Colonic mucosa (tissue), 4 donors: ENCODE data around the gene HNRNPU. TPM values are rescaled to one million over a fixed set of nuclear protein-coding genes. Genes with fewer than 3 reads are reported as not detected.

Experiments used
- DNase-seq: peaks from one replicate; pipeline ENCODE4 v3.0.0-alpha.2; 2020
- H3K27ac ChIP-seq: fragments of 200-600 bp; one replicate; pipeline ENCODE4 v1.8.0; 2021
- H3K27me3 ChIP-seq: fragments of 200-600 bp; one replicate; pipeline ENCODE4 v1.8.0; 2021
- H3K36me3 ChIP-seq: fragments of 200-600 bp; one replicate; pipeline ENCODE4 v1.8.0; 2021
- H3K4me1 ChIP-seq: fragments of 200-600 bp; one replicate; pipeline ENCODE4 v1.8.0; 2021; ENCODE audit warnings: mild to moderate bottlenecking
- H3K4me3 ChIP-seq: fragments of 200-600 bp; one replicate; pipeline ENCODE4 v1.8.0; 2021
- H3K9ac ChIP-seq, 2 donors: one replicate each; pipeline ENCODE4 v1.7.0; 2013; ENCODE audit warnings: control low read depth in 2 of 2, low read depth in 2 of 2, low read length in 2 of 2
- H3K9me3 ChIP-seq: fragments of 200-600 bp; one replicate; pipeline ENCODE4 v1.8.0; 2021
- CTCF ChIP-seq: fragments of 200-600 bp; IDR thresholded peaks from one replicate; pipeline ENCODE4 v1.8.0; 2022; ENCODE audit warnings: antibody characterized with exemption, mild to moderate bottlenecking
- intact Hi-C: fragments of 100-400 bp; cut with DNase I; formaldehyde crosslinking; loops from one replicate; pipeline ENCODE4 v1.14.1; 2022
- total RNA-seq, 2 donors: library from RNA; stranded (reverse); fragmentation: NEBNext Ultra II Directional in 1 of 2; extraction: Animal tissue kit (Norgen Biotek cat#: 25700) in 1 of 2; gene quantifications; one replicate each; pipeline ENCODE4 v1.2.1, GENCODE V29; 2021
- donor health status: healthy.
- donor health status: DM: no; HTN: no; CAD: no.
- donor health status: DM: no; HTN: no; CAD: no.

The HNRNPU gene
- total RNA-seq, 2 donors from 2014 or later: 218 to 370 TPM

- no peak for DNase-seq
- TF ChIP-seq CTCF: no peak
- Histone ChIP-seq H3K9ac (no peak overlapping the region), H3K4me3 (no peak overlapping the region), H3K36me3 (no peaks in the 10 kb centered on the region), H3K9me3 (no peaks in the 10 kb centered on the region), H3K27ac (no peak overlapping the region), H3K4me1 (no peaks in the 10 kb centered on the region), H3K27me3 (no peaks in the 10 kb centered on the region)
- intact Hi-C loops: no loop called here
Observed at GRCh38 chr1:244820131-244820530, 44.2 kb downstream of the HNRNPU start.

- Histone ChIP-seq H3K4me1 (no peaks in the 10 kb centered on the region), H3K27me3 (no peaks in the 10 kb centered on the region), H3K36me3 (no peaks in the 10 kb centered on the region), H3K4me3 (no peak overlapping the region), H3K27ac (no peak overlapping the region), H3K9ac (no peak overlapping the region), H3K9me3 (no peaks in the 10 kb centered on the region)
- intact Hi-C loops: no loop called here
- no peak for DNase-seq
- TF ChIP-seq CTCF: no peak
Observed at GRCh38 chr1:244817415-244817894, 46.9 kb downstream of the HNRNPU start.

- Histone ChIP-seq H3K4me1 (no peaks in the 10 kb centered on the region), H3K27ac (no peak overlapping the region), H3K36me3 (no peaks in the 10 kb centered on the region), H3K9ac (no peak overlapping the region), H3K27me3 (no peaks in the 10 kb centered on the region), H3K9me3 (no peaks in the 10 kb centered on the region), H3K4me3 (no peak overlapping the region)
- intact Hi-C loops: no loop called here
- no peak for DNase-seq
- TF ChIP-seq CTCF: no peak
Observed at GRCh38 chr1:244815600-244816099, 48.7 kb downstream of the HNRNPU start.

GRCh38 chr1:244813327-244813726 lies 51.0 kb downstream of the HNRNPU start:
- intact Hi-C loops: no loop called here
- no peak for TF ChIP-seq CTCF
- H3K9me3 ChIP-seq: no peaks in the 10 kb centered on the region

GRCh38 chr1:244810221-244810620 lies 54.1 kb downstream of the HNRNPU start:
- Histone ChIP-seq H3K9ac (no peak overlapping the region), H3K27me3 (no peaks in the 10 kb centered on the region), H3K9me3 (no peaks in the 10 kb centered on the region), H3K27ac (no peak overlapping the region), H3K4me3 (no peak overlapping the region), H3K4me1 (no peaks in the 10 kb centered on the region), H3K36me3 (no peaks in the 10 kb centered on the region)
- DNase-seq: no peak
- intact Hi-C loops: no loop called here
- TF ChIP-seq CTCF: no peak

More at GRCh38 chr1:244813327-244813726, 51.0 kb downstream of the HNRNPU start:
- no peak overlapping the region for H3K4me3 ChIP-seq
- no peak overlapping the region for H3K27ac ChIP-seq
- no peaks in the 10 kb centered on the region for H3K36me3 ChIP-seq
- H3K27me3 ChIP-seq: no peaks in the 10 kb centered on the region
- no peak for DNase-seq
- H3K4me1 ChIP-seq: no peaks in the 10 kb centered on the region
- H3K9ac ChIP-seq: no peak overlapping the region
